ENCODE measurements around the gene NCLN. TPM values are rescaled to one million over a fixed set of nuclear protein-coding genes. Genes with fewer than 3 reads are reported as not detected.

NCLN gene
- polyA plus RNA-seq, 3 donors, result 28.6 to 60.9 (median 34.5) TPM

DNA sequence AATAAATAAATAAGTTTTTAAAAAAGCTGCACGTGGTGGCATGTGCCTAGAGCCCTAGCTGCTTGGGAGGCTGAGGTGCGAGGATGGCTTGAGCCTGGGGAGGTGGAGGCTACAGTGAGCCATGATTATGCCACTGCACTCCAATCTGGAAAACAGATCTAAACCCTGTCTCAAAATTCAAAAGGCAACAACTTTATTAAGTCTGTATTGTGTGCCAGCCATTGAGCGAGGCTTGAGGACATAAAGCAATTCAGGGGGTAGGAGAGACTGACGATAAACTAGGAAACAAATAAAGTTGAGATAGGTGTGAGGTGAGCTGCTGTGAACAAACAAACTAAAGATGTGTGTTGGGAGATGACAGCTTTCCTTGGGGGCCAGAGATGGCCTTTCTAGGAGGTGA, 47.4 kb downstream of the NCLN start:
- Mint-ChIP-seq H3K36me3 (no peaks in the 10 kb centered on the region), H3K9me3 (peaks cover 0 to 6% (median 1%) of the 10 kb centered on the region in 7 donors), H3K27me3 (ENCODE audit: low read depth in 3 of 3) (peaks cover 9 to 17% (median 12%) of the 10 kb centered on the region in 3 donors), H3K27ac (no peak overlapping the region), H3K4me1 (no peaks in the 10 kb centered on the region), H3K4me3 (no peak overlapping the region)
- Histone ChIP-seq H3K4me2 (replicated peaks; ENCODE audit: extremely low read depth, low read length, poor library complexity, severe bottlenecking) (no peak overlapping the region), H2AFZ (ENCODE audit: insufficient read depth, low read depth, low read length, poor library complexity, severe bottlenecking) (no peak overlapping the region), H3K27ac (ENCODE audit: low read depth in 1 of 2, low read length in 2 of 2) (no peak overlapping the region), H3K36me3 (replicated peaks in 1 of 2; ENCODE audit: control insufficient read depth in 1 of 2, insufficient read depth in 2 of 2, low read length in 2 of 2) (no peaks in the 10 kb centered on the region), H3K9ac (ENCODE audit: insufficient read depth, low read length, poor library complexity, severe bottlenecking) (no peak overlapping the region), H3K27me3 (ENCODE audit: control insufficient read depth in 2 of 2, insufficient read depth in 2 of 2, low read length in 2 of 2) (peaks cover 6 to 24% of the 10 kb centered on the region in 2 donors), H3K4me1 (ENCODE audit: control insufficient read depth in 1 of 2, insufficient read depth in 2 of 2, low read length in 2 of 2) (no peaks in the 10 kb centered on the region), H3K79me2 (ENCODE audit: insufficient read depth, low read length) (no peaks in the 10 kb centered on the region), H4K20me1 (ENCODE audit: insufficient read depth, low read length) (no peaks in the 10 kb centered on the region), H3K9me3 (replicated peaks in 1 of 2; ENCODE audit: control insufficient read depth in 1 of 2, insufficient read depth in 1 of 2, low read length in 2 of 2) (no peaks in the 10 kb centered on the region), H3K4me3 (replicated peaks in 1 of 3; ENCODE audit: low read depth in 2 of 3, low read length in 3 of 3) (no peak overlapping the region)
- no peak for DNase-seq
- 80% methylated on average over 1 of the region's 4 CpGs for WGBS (ENCODE audit: insufficient coverage)
- intact Hi-C loops (cut with micrococcal nuclease), result no loop called here
- TF ChIP-seq, protein P1, sequence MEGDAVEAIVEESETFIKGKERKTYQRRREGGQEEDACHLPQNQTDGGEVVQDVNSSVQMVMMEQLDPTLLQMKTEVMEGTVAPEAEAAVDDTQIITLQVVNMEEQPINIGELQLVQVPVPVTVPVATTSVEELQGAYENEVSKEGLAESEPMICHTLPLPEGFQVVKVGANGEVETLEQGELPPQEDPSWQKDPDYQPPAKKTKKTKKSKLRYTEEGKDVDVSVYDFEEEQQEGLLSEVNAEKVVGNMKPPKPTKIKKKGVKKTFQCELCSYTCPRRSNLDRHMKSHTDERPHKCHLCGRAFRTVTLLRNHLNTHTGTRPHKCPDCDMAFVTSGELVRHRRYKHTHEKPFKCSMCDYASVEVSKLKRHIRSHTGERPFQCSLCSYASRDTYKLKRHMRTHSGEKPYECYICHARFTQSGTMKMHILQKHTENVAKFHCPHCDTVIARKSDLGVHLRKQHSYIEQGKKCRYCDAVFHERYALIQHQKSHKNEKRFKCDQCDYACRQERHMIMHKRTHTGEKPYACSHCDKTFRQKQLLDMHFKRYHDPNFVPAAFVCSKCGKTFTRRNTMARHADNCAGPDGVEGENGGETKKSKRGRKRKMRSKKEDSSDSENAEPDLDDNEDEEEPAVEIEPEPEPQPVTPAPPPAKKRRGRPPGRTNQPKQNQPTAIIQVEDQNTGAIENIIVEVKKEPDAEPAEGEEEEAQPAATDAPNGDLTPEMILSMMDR (IDR thresholded peaks at IDR 0.05), result no peak

DNA sequence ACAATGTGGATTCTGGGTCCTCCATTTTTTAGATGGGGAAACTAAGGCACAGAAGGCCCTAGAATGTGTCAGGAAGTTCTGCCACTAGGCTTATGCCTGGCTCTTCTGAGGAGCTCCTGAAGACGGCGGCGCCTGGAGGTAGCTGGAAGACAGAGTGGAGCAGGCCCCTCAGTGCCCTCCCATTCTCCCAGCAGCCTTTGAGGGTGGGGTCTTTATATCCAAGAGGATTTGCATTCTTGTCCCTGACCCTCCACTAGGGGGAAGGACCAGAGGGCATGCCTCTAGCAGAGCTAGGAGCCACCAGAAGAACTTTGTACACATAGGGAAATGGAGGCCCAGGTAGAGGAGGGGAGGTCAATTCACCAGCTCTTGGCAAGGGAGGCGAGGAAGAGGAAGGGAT, 48.1 kb downstream of the NCLN start:
- intact Hi-C loops (cut with micrococcal nuclease), result no loop called here
- Mint-ChIP-seq H3K9me3 (peaks cover 0 to 6% (median 1%) of the 10 kb centered on the region in 7 donors), H3K27me3 (ENCODE audit: low read depth in 3 of 3) (peaks cover 6 to 10% (median 9%) of the 10 kb centered on the region in 3 donors), H3K36me3 (no peaks in the 10 kb centered on the region), H3K27ac (no peak overlapping the region), H3K4me1 (no peaks in the 10 kb centered on the region), H3K4me3 (no peak overlapping the region)
- DNase-seq, result no peak
- Histone ChIP-seq H2AFZ (ENCODE audit: insufficient read depth, low read depth, low read length, poor library complexity, severe bottlenecking) (no peak overlapping the region), H3K4me2 (replicated peaks; ENCODE audit: extremely low read depth, low read length, poor library complexity, severe bottlenecking) (no peak overlapping the region), H4K20me1 (ENCODE audit: insufficient read depth, low read length) (no peaks in the 10 kb centered on the region), H3K79me2 (ENCODE audit: insufficient read depth, low read length) (no peaks in the 10 kb centered on the region), H3K36me3 (replicated peaks in 1 of 2; ENCODE audit: control insufficient read depth in 1 of 2, insufficient read depth in 2 of 2, low read length in 2 of 2) (no peaks in the 10 kb centered on the region), H3K27ac (ENCODE audit: low read depth in 1 of 2, low read length in 2 of 2) (no peak overlapping the region), H3K4me3 (replicated peaks in 1 of 3; ENCODE audit: low read depth in 2 of 3, low read length in 3 of 3) (no peak overlapping the region), H3K27me3 (ENCODE audit: control insufficient read depth in 2 of 2, insufficient read depth in 2 of 2, low read length in 2 of 2) (peaks cover 4 to 18% of the 10 kb centered on the region in 2 donors), H3K9me3 (replicated peaks in 1 of 2; ENCODE audit: control insufficient read depth in 1 of 2, insufficient read depth in 1 of 2, low read length in 2 of 2) (no peaks in the 10 kb centered on the region), H3K9ac (ENCODE audit: insufficient read depth, low read length, poor library complexity, severe bottlenecking) (no peak overlapping the region), H3K4me1 (ENCODE audit: control insufficient read depth in 1 of 2, insufficient read depth in 2 of 2, low read length in 2 of 2) (no peaks in the 10 kb centered on the region)
- TF ChIP-seq, protein P1 (IDR thresholded peaks at IDR 0.05), result no peak
- WGBS (ENCODE audit: insufficient coverage), result no CpG with 5 or more reads among the region's 4 CpGs

Measured in CD14-positive monocyte (primary cell).